A673 (cell line): ENCODE data around the gene CREB3L4. TPM values are rescaled to one million over a fixed set of nuclear protein-coding genes. Genes with fewer than 3 reads are reported as not detected.

Experiments
- BruUV-seq: library from RNA; stranded (reverse); fragments of 400-500 nt; replicated peaks from 2 replicates; lab custom pipeline; 2021; lab: Mats Ljungman, UMichigan
- CTCF ChIA-PET: fragments of 300-600 bp; sonication (Branson Sonifier 250); formaldehyde crosslinking; loops from one replicate; lab custom pipeline; 2022; ENCODE audit warnings: antibody characterized with exemption; lab: Charles Lee
- POLR2A ChIA-PET: fragments of 300-600 bp; sonication (Branson Sonifier 250); formaldehyde crosslinking; loops from one replicate; lab custom pipeline; 2022; ENCODE audit warnings: antibody characterized with exemption; ENCODE audit not compliant: low non-redundant PET; lab: Charles Lee
- DNase-seq: peaks from one replicate; pipeline ENCODE4 v3.0.0-alpha.2; 2015; ENCODE audit warnings: low spot score
- H3K27ac ChIP-seq: fragments of 200-600 bp; sonication (generic); 2 replicates; pipeline ENCODE4 v1.5.1; 2016; ENCODE audit warnings: mixed run types, low read depth, mild to moderate bottlenecking, mixed read lengths, antibody characterized with exemption, low read length; ENCODE audit not compliant: poor library complexity, severe bottlenecking
- H3K27me3 ChIP-seq: fragments of 200-600 bp; sonication (generic); replicated peaks from 2 replicates; pipeline ENCODE4 v1.6.1; 2017; ENCODE audit warnings: mixed run types, low read depth, mild to moderate bottlenecking, mixed read lengths, antibody characterized with exemption, low read length; ENCODE audit not compliant: insufficient read depth, poor library complexity
- H3K36me3 ChIP-seq: fragments of 200-600 bp; sonication (generic); 2 replicates; pipeline ENCODE4 v1.6.1; 2016; ENCODE audit warnings: mixed run types, mild to moderate bottlenecking, mixed read lengths, antibody characterized with exemption, low read length; ENCODE audit not compliant: insufficient read depth, poor library complexity, severe bottlenecking
- H3K4me1 ChIP-seq: fragments of 200-600 bp; sonication (generic); 2 replicates; pipeline ENCODE4 v1.6.1; 2017; ENCODE audit warnings: mixed run types, mild to moderate bottlenecking, mixed read lengths, antibody characterized with exemption, low read length; ENCODE audit not compliant: insufficient read depth, poor library complexity, severe bottlenecking
- H3K4me3 ChIP-seq: fragments of 200-600 bp; sonication (generic); 2 replicates; pipeline ENCODE4 v1.5.1; 2016; ENCODE audit warnings: low read depth, mixed run types, mild to moderate bottlenecking, mixed read lengths, low read length; ENCODE audit not compliant: poor library complexity, severe bottlenecking
- H3K9me3 ChIP-seq: fragments of 200-600 bp; sonication (generic); 2 replicates; pipeline ENCODE4 v1.6.1; 2016; ENCODE audit warnings: mixed run types, low read depth, mild to moderate bottlenecking, mixed read lengths, antibody characterized with exemption, low read length; ENCODE audit not compliant: poor library complexity, severe bottlenecking
- EZH2 ChIP-seq: fragments of 200-600 bp; sonication (generic); IDR thresholded peaks from 2 replicates; pipeline ENCODE4 v1.6.1; 2017; ENCODE audit warnings: borderline replicate concordance, low read depth, mild to moderate bottlenecking, mixed read lengths, antibody characterized with exemption, low read length; ENCODE audit not compliant: poor library complexity, severe bottlenecking
- intact Hi-C: fragments of 100-400 bp; cut with micrococcal nuclease; formaldehyde crosslinking; loops from one replicate; pipeline ENCODE4 v1.10.0; 2022; ENCODE audit not compliant: unreplicated experiment
- total RNA-seq: library from RNA; stranded (reverse); gene quantifications from 2 replicates; pipeline ENCODE4 v1.2.3, GENCODE V29; 2021
- TF ChIP-seq, protein P1 (sequence below): fragments of 300-800, 200-600 bp; sonication (generic); conservative IDR thresholded peaks from 2 replicates; pipeline ENCODE4 v1.5.1; 2017; ENCODE audit warnings: low read depth, mild to moderate bottlenecking, antibody characterized with exemption, low read length, moderate library complexity, mixed read lengths

CREB3L4 gene
- total RNA-seq, 1 experiment from 2014 or later, result 8.7 TPM

DNA sequence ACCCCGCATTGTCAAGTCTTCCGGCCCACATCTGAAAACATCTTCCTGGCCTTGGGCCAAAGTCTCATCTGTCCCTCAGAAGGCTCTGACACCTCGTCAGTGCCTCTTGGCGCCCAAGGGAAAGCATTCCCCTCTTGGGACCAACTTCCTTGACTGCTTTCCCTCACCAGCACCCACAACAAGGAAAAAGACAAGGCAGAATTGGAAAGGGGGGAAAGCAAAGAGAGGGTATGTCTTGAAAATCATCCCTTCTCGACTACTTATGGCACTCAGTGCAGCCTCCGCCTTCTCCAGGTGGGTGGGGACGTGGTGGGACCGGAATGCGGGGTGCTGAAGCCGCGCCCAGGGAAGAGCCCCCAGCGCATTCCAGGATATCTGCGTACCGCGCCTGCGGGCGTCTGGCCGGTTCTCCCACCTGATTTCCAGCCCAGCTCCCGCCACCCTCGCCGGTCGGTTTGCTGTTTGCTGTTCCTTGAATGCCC is 3.8 kb upstream of the CREB3L4 start:
- peaks cover 13% of the 10 kb centered on the region for H3K36me3 ChIP-seq
- peak overlapping the region; percentile 77 for H3K4me3 ChIP-seq
- no peak for DNase-seq
- intact Hi-C loops, result loop anchor here (5.0 kb wide), 1 partner anchor 292 kb away; the partner anchor contains the start of gene ILF2
- ChIA-PET POLR2A (interaction anchor here (0.6 to 1.0 kb wide), 2 partner anchors 22 to 209 kb away, joined by 3 to 6 read pairs; partner anchors contain the start of gene RAB13), CTCF (no interaction called here)
- H3K27ac ChIP-seq, result peak overlapping the region; percentile 74
- H3K27me3 ChIP-seq, result no peaks in the 10 kb centered on the region
- TF ChIP-seq, protein P1, sequence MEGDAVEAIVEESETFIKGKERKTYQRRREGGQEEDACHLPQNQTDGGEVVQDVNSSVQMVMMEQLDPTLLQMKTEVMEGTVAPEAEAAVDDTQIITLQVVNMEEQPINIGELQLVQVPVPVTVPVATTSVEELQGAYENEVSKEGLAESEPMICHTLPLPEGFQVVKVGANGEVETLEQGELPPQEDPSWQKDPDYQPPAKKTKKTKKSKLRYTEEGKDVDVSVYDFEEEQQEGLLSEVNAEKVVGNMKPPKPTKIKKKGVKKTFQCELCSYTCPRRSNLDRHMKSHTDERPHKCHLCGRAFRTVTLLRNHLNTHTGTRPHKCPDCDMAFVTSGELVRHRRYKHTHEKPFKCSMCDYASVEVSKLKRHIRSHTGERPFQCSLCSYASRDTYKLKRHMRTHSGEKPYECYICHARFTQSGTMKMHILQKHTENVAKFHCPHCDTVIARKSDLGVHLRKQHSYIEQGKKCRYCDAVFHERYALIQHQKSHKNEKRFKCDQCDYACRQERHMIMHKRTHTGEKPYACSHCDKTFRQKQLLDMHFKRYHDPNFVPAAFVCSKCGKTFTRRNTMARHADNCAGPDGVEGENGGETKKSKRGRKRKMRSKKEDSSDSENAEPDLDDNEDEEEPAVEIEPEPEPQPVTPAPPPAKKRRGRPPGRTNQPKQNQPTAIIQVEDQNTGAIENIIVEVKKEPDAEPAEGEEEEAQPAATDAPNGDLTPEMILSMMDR, result no peak
- no peak for TF ChIP-seq EZH2
- no peaks in the 10 kb centered on the region for H3K9me3 ChIP-seq
- peaks cover 25% of the 10 kb centered on the region for H3K4me1 ChIP-seq
- TSS peak; percentile 33 for BruUV-seq

DNA sequence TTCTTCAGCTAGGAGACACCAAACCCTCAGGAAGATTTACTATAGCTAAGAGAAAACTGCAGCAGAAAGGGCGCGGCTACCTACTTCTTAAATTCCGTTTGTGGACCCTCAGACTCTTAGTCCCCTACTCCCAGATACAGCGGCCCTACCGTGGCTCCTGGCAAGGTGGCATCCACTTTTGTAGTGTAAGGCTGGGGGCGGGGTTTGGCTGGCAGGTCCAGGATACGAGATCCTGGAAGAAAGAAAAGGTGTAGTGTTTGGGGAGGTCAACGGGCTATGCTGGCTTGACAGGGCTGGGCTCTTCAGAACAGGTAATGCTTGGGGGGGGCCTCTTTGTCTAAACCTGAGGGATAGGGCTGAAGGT is 280 bp downstream of the CREB3L4 start:
- no peak for DNase-seq
- no TSS peak for BruUV-seq
- intact Hi-C loops, result no loop called here
- Histone ChIP-seq H3K27me3 (no peaks in the 10 kb centered on the region), H3K9me3 (no peaks in the 10 kb centered on the region), H3K4me1 (peaks cover 11% of the 10 kb centered on the region), H3K36me3 (no peaks in the 10 kb centered on the region), H3K27ac (peak overlapping the region; percentile 77), H3K4me3 (peak overlapping the region; percentile 55)
- ChIA-PET POLR2A (interaction anchor here (0.7 kb wide), 1 partner anchor 17 kb away, joined by 3 read pairs; no protein-coding TSS in a partner anchor), CTCF (interaction anchor here (0.5 to 1.0 kb wide), 3 partner anchors 10 to 147 kb away, joined by 3 read pairs; partner anchors contain the start of gene JTB)
- no peak for TF ChIP-seq EZH2

GRCh38 chr1:153968408-153968807 is 706 bp downstream of the CREB3L4 start:
- intact Hi-C loops, result no loop called here
- peaks cover under 1% of the 10 kb centered on the region for H3K36me3 ChIP-seq
- ChIA-PET POLR2A (no interaction called here), CTCF (no interaction called here)
- H3K27ac ChIP-seq, result peak overlapping the region; percentile 77
- TF ChIP-seq EZH2, result no peak
- TF ChIP-seq, protein P1, result no peak
- H3K4me1 ChIP-seq, result peaks cover 11% of the 10 kb centered on the region
- BruUV-seq, result no TSS peak
- DNase-seq, result no peak
- H3K4me3 ChIP-seq, result peak overlapping the region; percentile 55
- H3K9me3 ChIP-seq, result no peaks in the 10 kb centered on the region
- H3K27me3 ChIP-seq, result no peaks in the 10 kb centered on the region

- DNase-seq, result no peak
- no peak for TF ChIP-seq EZH2
- TF ChIP-seq, protein P1, result no peak
- intact Hi-C loops, result no loop called here
- Histone ChIP-seq H3K36me3 (peaks cover 6% of the 10 kb centered on the region), H3K4me1 (peaks cover 11% of the 10 kb centered on the region), H3K4me3 (peak overlapping the region; percentile 55), H3K9me3 (no peaks in the 10 kb centered on the region), H3K27me3 (no peaks in the 10 kb centered on the region), H3K27ac (peak overlapping the region; percentile 77)
- BruUV-seq, result no TSS peak
- POLR2A ChIA-PET, result no interaction called here
- CTCF ChIA-PET, result no interaction called here
These were observed 1.3 kb downstream of the CREB3L4 start for GRCh38 chr1:153968972-153969371.
